ENCODE results near the gene MTRR. TPM values are rescaled to one million over a fixed set of nuclear protein-coding genes. Genes with fewer than 3 reads are reported as not detected.
"Not testable (repeated sequence)": the region's sequence is repeated elsewhere in the genome, so short reads cannot be mapped to it uniquely, and the experiment has no call there.

Gene MTRR
- total RNA-seq, 1 experiment from 2014 or later: 64.9 TPM

DNA sequence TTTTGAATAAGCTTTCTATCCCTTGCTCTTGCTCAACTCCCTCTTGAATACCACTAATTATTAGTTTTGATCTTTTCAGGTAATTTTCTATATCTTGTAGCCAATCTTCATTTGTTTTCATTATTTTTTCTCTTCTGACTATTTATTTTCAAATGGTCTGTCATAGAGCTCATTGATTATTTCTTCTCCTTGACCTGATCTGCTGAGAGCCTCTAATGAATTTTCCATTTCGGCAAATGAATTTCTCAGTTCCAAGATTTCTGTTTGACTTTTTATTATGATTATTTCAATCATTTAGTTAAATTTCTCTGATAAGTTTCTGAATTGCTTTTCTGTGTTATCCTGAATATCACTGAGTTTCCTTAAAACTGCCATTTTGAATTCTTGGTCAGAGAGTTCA, 39.4 kb downstream of the MTRR start:
- no peak for DNase-seq
- intact Hi-C loops (cut with micrococcal nuclease): no loop called here

DNA sequence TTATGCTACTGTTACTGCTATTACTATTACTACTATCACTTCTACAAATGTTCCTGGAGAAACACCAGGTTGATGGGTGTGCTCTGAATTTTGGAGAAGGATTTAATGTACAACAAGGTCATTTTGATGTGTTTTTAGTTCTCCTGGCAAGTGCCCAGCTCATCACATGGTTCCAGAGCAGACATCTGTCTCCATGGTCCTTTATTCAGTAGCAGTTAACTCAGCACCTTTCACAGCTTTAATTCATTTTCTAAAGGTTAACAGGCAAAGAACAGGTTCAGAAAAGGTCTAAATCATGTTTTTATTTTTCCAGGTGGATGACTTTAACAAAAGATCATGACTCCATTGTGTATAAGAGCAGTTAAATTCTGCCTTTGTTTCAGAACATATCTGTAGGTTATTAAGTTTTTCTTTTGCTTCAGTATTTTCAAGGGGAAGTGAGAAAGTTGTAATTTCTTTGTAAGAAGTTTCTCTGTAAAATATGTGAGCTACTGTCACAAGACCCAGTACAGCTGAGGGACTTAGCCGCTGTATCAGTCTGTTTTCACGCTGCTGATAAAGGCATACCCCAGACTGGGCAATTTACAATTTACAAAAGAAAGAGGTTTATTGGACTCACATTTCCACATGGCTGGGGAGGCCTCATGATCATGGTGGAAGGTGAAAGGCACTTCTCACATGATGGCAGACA, 41.9 kb downstream of the MTRR start:
- H3K4me2 ChIP-seq (ENCODE audit: low read length): no peak overlapping the region
- no peaks in the 10 kb centered on the region for H3F3A ChIP-seq (ENCODE audit: low read length, unreplicated experiment)
- no peak overlapping the region for H3K9ac ChIP-seq (ENCODE audit: low read length)
- ChIA-PET POLR2A (ENCODE audit: unreplicated experiment) (no interaction called here), CTCF (no interaction called here)
- peaks cover 3% of the 10 kb centered on the region for H3K4me1 ChIP-seq (ENCODE audit: insufficient read depth, low read length)
- no peaks in the 10 kb centered on the region for H3K9me2 ChIP-seq (replicated peaks; ENCODE audit: low read length)
- H3K9me3 ChIP-seq (ENCODE audit: low read length): peaks cover 13% of the 10 kb centered on the region
- H3K27ac ChIP-seq (ENCODE audit: low read length): no peak overlapping the region
- no TSS peak for BruUV-seq (replicated peaks)
- ATAC-seq (no peak), DNase-seq (no peak)
- no peak overlapping the region for H3K4me3 ChIP-seq (ENCODE audit: low read length)
- H3K36me3 ChIP-seq (ENCODE audit: low read depth, low read length): peaks cover 43% of the 10 kb centered on the region
- intact Hi-C loops (cut with micrococcal nuclease): no loop called here
- H3K79me2 ChIP-seq (ENCODE audit: low read length): no peaks in the 10 kb centered on the region
- no peaks in the 10 kb centered on the region for H3K27me3 ChIP-seq (ENCODE audit: low read length)
- no peak overlapping the region for H2AFZ ChIP-seq (ENCODE audit: low read length)
- H4K20me1 ChIP-seq (ENCODE audit: low read length): no peaks in the 10 kb centered on the region
- TF ChIP-seq, protein P1, sequence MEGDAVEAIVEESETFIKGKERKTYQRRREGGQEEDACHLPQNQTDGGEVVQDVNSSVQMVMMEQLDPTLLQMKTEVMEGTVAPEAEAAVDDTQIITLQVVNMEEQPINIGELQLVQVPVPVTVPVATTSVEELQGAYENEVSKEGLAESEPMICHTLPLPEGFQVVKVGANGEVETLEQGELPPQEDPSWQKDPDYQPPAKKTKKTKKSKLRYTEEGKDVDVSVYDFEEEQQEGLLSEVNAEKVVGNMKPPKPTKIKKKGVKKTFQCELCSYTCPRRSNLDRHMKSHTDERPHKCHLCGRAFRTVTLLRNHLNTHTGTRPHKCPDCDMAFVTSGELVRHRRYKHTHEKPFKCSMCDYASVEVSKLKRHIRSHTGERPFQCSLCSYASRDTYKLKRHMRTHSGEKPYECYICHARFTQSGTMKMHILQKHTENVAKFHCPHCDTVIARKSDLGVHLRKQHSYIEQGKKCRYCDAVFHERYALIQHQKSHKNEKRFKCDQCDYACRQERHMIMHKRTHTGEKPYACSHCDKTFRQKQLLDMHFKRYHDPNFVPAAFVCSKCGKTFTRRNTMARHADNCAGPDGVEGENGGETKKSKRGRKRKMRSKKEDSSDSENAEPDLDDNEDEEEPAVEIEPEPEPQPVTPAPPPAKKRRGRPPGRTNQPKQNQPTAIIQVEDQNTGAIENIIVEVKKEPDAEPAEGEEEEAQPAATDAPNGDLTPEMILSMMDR (conservative IDR thresholded peaks at IDR 0.05; ENCODE audit: low read depth, low read length): no peak
- TF ChIP-seq EZH2 (IDR thresholded peaks at IDR 0.05; ENCODE audit: low read length, unreplicated experiment): no peak

More for the DNA sequence above, 39.4 kb downstream of the MTRR start:
- ATAC-seq: no peak
- Histone ChIP-seq H3K4me2 (ENCODE audit: low read length) (no peak overlapping the region), H3K9ac (ENCODE audit: low read length) (no peak overlapping the region), H4K20me1 (ENCODE audit: low read length) (no peaks in the 10 kb centered on the region), H3K4me3 (ENCODE audit: low read length) (no peak overlapping the region), H3K9me3 (ENCODE audit: low read length) (peaks cover 13% of the 10 kb centered on the region), H3K27ac (ENCODE audit: low read length) (no peak overlapping the region), H3K9me2 (replicated peaks; ENCODE audit: low read length) (no peaks in the 10 kb centered on the region), H3K79me2 (ENCODE audit: low read length) (no peaks in the 10 kb centered on the region), H3K4me1 (ENCODE audit: insufficient read depth, low read length) (peaks cover 10% of the 10 kb centered on the region), H2AFZ (ENCODE audit: low read length) (no peak overlapping the region), H3K27me3 (ENCODE audit: low read length) (no peaks in the 10 kb centered on the region), H3F3A (ENCODE audit: low read length, unreplicated experiment) (no peaks in the 10 kb centered on the region), H3K36me3 (ENCODE audit: low read depth, low read length) (peaks cover 49% of the 10 kb centered on the region)
- no TSS peak for BruUV-seq (replicated peaks)
- POLR2A ChIA-PET (ENCODE audit: unreplicated experiment): no interaction called here
- CTCF ChIA-PET: no interaction called here
- TF ChIP-seq EZH2 (IDR thresholded peaks at IDR 0.05; ENCODE audit: low read length, unreplicated experiment) (no peak), EZH2phosphoT487 (IDR thresholded peaks at IDR 0.05; ENCODE audit: borderline replicate concordance, low read length) (no peak)
- TF ChIP-seq, protein P1 (conservative IDR thresholded peaks at IDR 0.05; ENCODE audit: low read depth, low read length): no peak

DNA sequence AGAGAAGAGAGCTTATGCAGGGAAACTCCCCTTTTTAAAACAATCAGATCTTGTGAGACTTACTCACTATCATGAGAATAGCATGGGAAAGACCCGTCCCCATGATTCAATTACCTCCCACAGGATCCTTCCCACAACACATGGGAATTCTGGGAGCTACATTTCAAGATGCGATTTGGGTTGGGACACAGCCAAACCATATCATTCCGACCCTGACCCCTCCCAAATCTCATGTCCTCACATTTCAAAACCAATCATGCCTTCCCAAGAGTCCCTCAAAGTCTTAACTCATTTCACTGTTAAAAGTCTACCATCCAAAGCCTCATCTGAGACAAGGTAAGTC, 42.5 kb downstream of the MTRR start:
- Histone ChIP-seq H3K9me3 (ENCODE audit: low read length) (peaks cover 13% of the 10 kb centered on the region), H3K36me3 (ENCODE audit: low read depth, low read length) (peaks cover 38% of the 10 kb centered on the region)
- ATAC-seq; H3K4me3 ChIP-seq (ENCODE audit: low read length); H3K4me2 ChIP-seq (ENCODE audit: low read length); H3K79me2 ChIP-seq (ENCODE audit: low read length); H4K20me1 ChIP-seq (ENCODE audit: low read length); POLR2A ChIA-PET (ENCODE audit: unreplicated experiment); H3K27ac ChIP-seq (ENCODE audit: low read length); BruUV-seq (replicated peaks); H3K9me2 ChIP-seq (replicated peaks; ENCODE audit: low read length); CTCF ChIA-PET; H3K27me3 ChIP-seq (ENCODE audit: low read length); H3K9ac ChIP-seq (ENCODE audit: low read length); DNase-seq; H3K4me1 ChIP-seq (ENCODE audit: insufficient read depth, low read length); H2AFZ ChIP-seq (ENCODE audit: low read length); H3F3A ChIP-seq (ENCODE audit: low read length, unreplicated experiment); intact Hi-C loops (cut with micrococcal nuclease): not testable (repeated sequence)
